SK-MEL-5 (cell line): Measurements from ENCODE around the gene VPS9D1. TPM values are rescaled to one million over a fixed set of nuclear protein-coding genes. Genes with fewer than 3 reads are reported as not detected.
A peak's percentile ranks its signal among the peaks of the same experiment; 100 is the strongest.

ENCODE experiments used
- DNase-seq: peaks from one replicate; pipeline ENCODE4 v3.0.0-alpha.2; 2016; ENCODE audit warnings: low read depth, low spot score
- in situ Hi-C: cut with HindIII; loops from 2 replicates; pipeline ENCODE4 v1.10.0; 2016; ENCODE audit warnings: low sequenced_read_pairs, high pct_unique_total_duplicates, low pct_unique_long_range_greater_than_20kb
- total RNA-seq: library from RNA; depleted of rRNA; stranded (reverse); fragments of >200 nt; shearing (Covaris generic); gene quantifications from 2 replicates; pipeline ENCODE4 v1.2.3, GENCODE V29; 2014

VPS9D1 gene
- total RNA-seq, 1 experiment from 2014 or later, result 4.2 TPM

- in situ Hi-C loops, result no loop called here
- no peak for DNase-seq
Measured at GRCh38 chr16:89717688-89718505, 2.8 kb downstream of the VPS9D1 start.

GRCh38 chr16:89716916-89717687 lies 3.6 kb downstream of the VPS9D1 start:
- in situ Hi-C loops, result no loop called here
- no peak for DNase-seq

- in situ Hi-C loops, result no loop called here
- no peak for DNase-seq
Measured at GRCh38 chr16:89716493-89716892, 4.2 kb downstream of the VPS9D1 start.

GRCh38 chr16:89712274-89712781 lies 8.4 kb downstream of the VPS9D1 start:
- in situ Hi-C loops, result no loop called here
- no peak for DNase-seq

GRCh38 chr16:89711601-89712273 lies 9.0 kb downstream of the VPS9D1 start:
- in situ Hi-C loops, result no loop called here
- peak; percentile 61 for DNase-seq

GRCh38 chr16:89710709-89711564 lies 9.8 kb downstream of the VPS9D1 start:
- in situ Hi-C loops, result no loop called here

GRCh38 chr16:89709716-89710432 lies 10.8 kb downstream of the VPS9D1 start:
- DNase-seq, result no peak
- in situ Hi-C loops, result no loop called here

More at GRCh38 chr16:89710709-89711564, 9.8 kb downstream of the VPS9D1 start:
- no peak for DNase-seq

GRCh38 chr16:89709166-89709565 lies 11.5 kb downstream of the VPS9D1 start:
- DNase-seq, result no peak
- in situ Hi-C loops, result no loop called here

GRCh38 chr16:89708481-89708931 lies 12.2 kb downstream of the VPS9D1 start:
- in situ Hi-C loops, result no loop called here
- no peak for DNase-seq

GRCh38 chr16:89707695-89708094 lies 13.0 kb downstream of the VPS9D1 start:
- DNase-seq, result no peak

GRCh38 chr16:89706518-89707260 lies 14.0 kb downstream of the VPS9D1 start:
- in situ Hi-C loops, result no loop called here

More at GRCh38 chr16:89707695-89708094, 13.0 kb downstream of the VPS9D1 start:
- in situ Hi-C loops, result no loop called here

GRCh38 chr16:89705006-89705405 lies 15.7 kb downstream of the VPS9D1 start:
- in situ Hi-C loops, result no loop called here
- DNase-seq, result no peak

More at GRCh38 chr16:89706518-89707260, 14.0 kb downstream of the VPS9D1 start:
- no peak for DNase-seq

- in situ Hi-C loops, result no loop called here
Measured at GRCh38 chr16:89704281-89704680, 16.4 kb downstream of the VPS9D1 start.

GRCh38 chr16:89701425-89702406 lies 19.0 kb downstream of the VPS9D1 start, which contains the start of gene SPATA2L:
SPATA2L (minus strand) TSS chr16:89701705; CDS start chr16:89701232, 473 bp downstream.
- in situ Hi-C loops, result no loop called here
- DNase-seq, result peak; percentile 93

More at GRCh38 chr16:89704281-89704680, 16.4 kb downstream of the VPS9D1 start:
- DNase-seq, result no peak
